Stimulated activated naive CD8-positive, alpha-beta T cell treated with anti-CD3 and anti-CD28 coated beads, Interleukin-15, amount 100 ng/mL, for 72 hours (primary cell): Measurements from ENCODE around the gene PIP5K1B.
"Not testable (repeated sequence)": the region's sequence is repeated elsewhere in the genome, so short reads cannot be mapped to it uniquely, and the experiment has no call there.

Source experiments
- ATAC-seq: fragments of 150-1000 bp; cut with Tn5 transposase; 2 replicates; pipeline ENCODE4 v1.10.0; 2021; ENCODE audit warnings: mild to moderate bottlenecking, moderate library complexity
- DNase-seq, 2 donors: peaks; one replicate each; pipeline ENCODE4 v3.0.0; 2021 to 2022
- H3K27ac Mint-ChIP-seq, 2 donors: one replicate each; pipeline ENCODE4 v1.8.0; 2022; ENCODE audit warnings: mild to moderate bottlenecking in 2 of 2, mixed read lengths in 2 of 2, moderate library complexity in 2 of 2
- H3K27me3 Mint-ChIP-seq: one replicate; pipeline ENCODE4 v1.8.0; 2022; ENCODE audit warnings: mixed read lengths
- H3K4me1 Mint-ChIP-seq: one replicate; pipeline ENCODE4 v1.8.0; 2022; ENCODE audit warnings: mild to moderate bottlenecking, mixed read lengths
- H3K4me3 Mint-ChIP-seq, 2 donors: one replicate each; pipeline ENCODE4 v1.8.0; 2022; ENCODE audit warnings: mild to moderate bottlenecking in 2 of 2, mixed read lengths in 2 of 2, moderate library complexity in 1 of 2
- H3K9me3 Mint-ChIP-seq, 2 donors: one replicate each; pipeline ENCODE4 v1.8.0; 2022; ENCODE audit warnings: mixed read lengths in 2 of 2

Gene PIP5K1B

DNA sequence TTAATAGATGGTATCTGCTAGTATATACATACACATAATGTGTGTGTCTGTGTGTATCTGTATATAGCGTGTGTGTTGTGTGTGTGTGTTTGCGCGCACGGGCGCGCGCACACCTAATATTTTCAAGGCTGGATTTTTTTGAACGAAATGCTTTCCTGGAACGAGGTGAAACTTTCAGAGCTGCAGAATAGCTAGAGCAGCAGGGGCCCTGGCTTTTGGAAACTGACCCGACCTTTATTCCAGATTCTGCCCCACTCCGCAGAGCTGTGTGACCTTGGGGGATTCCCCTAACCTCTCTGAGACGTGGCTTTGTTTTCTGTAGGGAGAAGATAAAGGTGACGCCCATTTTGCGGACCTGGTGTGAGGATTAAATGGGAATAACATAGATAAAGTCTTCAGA is 331.3 kb downstream of the PIP5K1B start:
- DNase-seq = peak in 1 of 2 donors; percentile 26
- no peaks in the 10 kb centered on the region for H3K27me3 Mint-ChIP-seq
- peak; percentile 41 for ATAC-seq
- peaks cover 15% of the 10 kb centered on the region for H3K4me1 Mint-ChIP-seq
- H3K4me3 Mint-ChIP-seq = peak overlapping the region; percentile 96 to 97
- H3K27ac Mint-ChIP-seq = peak overlapping the region; percentile 91 to 96
- no peaks in the 10 kb centered on the region for H3K9me3 Mint-ChIP-seq

GRCh38 chr9:69036799-69037198 is 331.8 kb downstream of the PIP5K1B start:
- H3K4me3 Mint-ChIP-seq = peak overlapping the region; percentile 96 to 97
- no peaks in the 10 kb centered on the region for H3K9me3 Mint-ChIP-seq
- H3K27ac Mint-ChIP-seq = peak overlapping the region; percentile 61 to 91
- H3K4me1 Mint-ChIP-seq = peaks cover 16% of the 10 kb centered on the region
- H3K27me3 Mint-ChIP-seq = no peaks in the 10 kb centered on the region
- ATAC-seq (no peak), DNase-seq (no peak)

- peaks cover 45% of the 10 kb centered on the region for H3K4me1 Mint-ChIP-seq
- H3K27me3 Mint-ChIP-seq = no peaks in the 10 kb centered on the region
- H3K27ac Mint-ChIP-seq = no peak overlapping the region
- DNase-seq (no peak), ATAC-seq (no peak)
- H3K4me3 Mint-ChIP-seq = no peak overlapping the region
- no peaks in the 10 kb centered on the region for H3K9me3 Mint-ChIP-seq
Observed at GRCh38 chr9:69040646-69041045, 335.6 kb downstream of the PIP5K1B start.

DNA sequence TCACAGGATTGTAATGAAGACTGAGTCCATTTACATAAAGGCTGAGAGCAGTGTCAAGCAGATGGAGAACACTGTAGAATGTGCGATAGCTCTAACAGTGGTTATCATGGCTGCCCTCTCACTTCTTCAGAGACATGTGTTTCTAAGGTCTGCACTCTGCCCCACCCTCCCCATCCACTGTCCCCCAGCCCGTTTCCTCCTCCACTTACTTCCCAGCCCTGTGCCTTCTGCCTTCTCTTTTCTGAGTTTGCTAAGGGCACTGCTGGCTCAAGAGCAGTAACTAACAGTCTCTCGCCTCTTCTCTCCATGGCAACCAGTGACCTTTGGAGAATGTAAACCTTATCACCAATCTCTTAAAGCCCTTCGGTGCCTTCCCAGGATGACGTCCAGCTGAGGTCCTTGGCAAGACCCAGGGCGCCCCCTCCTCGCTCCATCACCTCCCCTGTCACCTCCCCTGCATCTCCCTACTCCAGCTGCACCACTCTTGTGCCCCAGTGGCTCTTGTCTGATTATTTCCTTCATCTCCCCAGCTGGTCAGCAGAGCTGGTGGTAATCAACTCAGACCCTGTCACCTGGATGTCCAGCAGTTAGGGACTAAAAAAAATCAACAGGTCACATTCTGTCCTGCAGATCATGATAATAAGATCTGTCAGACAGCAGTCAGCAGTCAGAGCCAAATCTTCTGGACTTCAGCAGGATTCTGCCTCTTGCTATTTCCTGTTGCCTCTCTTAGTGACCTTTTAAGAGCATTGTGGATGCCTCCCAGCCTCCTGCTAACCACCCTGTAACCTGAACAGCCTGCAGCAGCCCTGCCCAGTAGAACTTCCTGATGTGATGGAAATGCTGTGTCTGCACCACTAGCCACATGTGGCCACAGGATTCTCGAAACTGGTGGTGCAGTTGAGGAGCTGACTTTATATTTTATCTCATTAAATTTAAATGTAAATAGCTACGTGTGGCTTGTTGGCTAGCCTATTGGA is 339.5 kb downstream of the PIP5K1B start:
- peaks cover 40% of the 10 kb centered on the region for H3K4me1 Mint-ChIP-seq
- peak overlapping the region in 1 of 2 donors; percentile 19 for H3K4me3 Mint-ChIP-seq
- no peaks in the 10 kb centered on the region for H3K9me3 Mint-ChIP-seq
- DNase-seq = no peak
- H3K27ac Mint-ChIP-seq = peak overlapping the region; percentile 25 to 85
- no peaks in the 10 kb centered on the region for H3K27me3 Mint-ChIP-seq
- peak; percentile 71 for ATAC-seq

GRCh38 chr9:69045821-69046220 is 340.8 kb downstream of the PIP5K1B start:
- no peaks in the 10 kb centered on the region for H3K27me3 Mint-ChIP-seq
- no peak for DNase-seq
- H3K4me3 Mint-ChIP-seq = no peak overlapping the region
- no peak overlapping the region for H3K27ac Mint-ChIP-seq
- peaks cover 39% of the 10 kb centered on the region for H3K4me1 Mint-ChIP-seq
- no peak for ATAC-seq
- H3K9me3 Mint-ChIP-seq = no peaks in the 10 kb centered on the region

- no peak for DNase-seq
- no peak overlapping the region for H3K4me3 Mint-ChIP-seq
- ATAC-seq = no peak
- peaks cover 34% of the 10 kb centered on the region for H3K4me1 Mint-ChIP-seq
- no peaks in the 10 kb centered on the region for H3K27me3 Mint-ChIP-seq
- no peaks in the 10 kb centered on the region for H3K9me3 Mint-ChIP-seq
- H3K27ac Mint-ChIP-seq = peak overlapping the region in 1 of 2 donors; percentile 19
Observed at GRCh38 chr9:69046723-69047122, 341.7 kb downstream of the PIP5K1B start.

GRCh38 chr9:69047371-69047770 is 342.3 kb downstream of the PIP5K1B start:
- Mint-ChIP-seq H3K27ac (peak overlapping the region in 1 of 2 donors; percentile 79), H3K9me3 (no peaks in the 10 kb centered on the region), H3K4me1 (peaks cover 32% of the 10 kb centered on the region), H3K27me3 (no peaks in the 10 kb centered on the region), H3K4me3 (no peak overlapping the region)
- no peak for DNase-seq
- ATAC-seq = no peak

- H3K27ac Mint-ChIP-seq = no peak overlapping the region
- peaks cover 15% of the 10 kb centered on the region for H3K4me1 Mint-ChIP-seq
- DNase-seq (no peak), ATAC-seq (no peak)
- H3K4me3 Mint-ChIP-seq = no peak overlapping the region
- H3K9me3 Mint-ChIP-seq = no peaks in the 10 kb centered on the region
- H3K27me3 Mint-ChIP-seq = no peaks in the 10 kb centered on the region
Observed at GRCh38 chr9:69049094-69049493, 344.1 kb downstream of the PIP5K1B start.

GRCh38 chr9:69050936-69051335 is 345.9 kb downstream of the PIP5K1B start:
- H3K27ac Mint-ChIP-seq, H3K9me3 Mint-ChIP-seq, H3K27me3 Mint-ChIP-seq, ATAC-seq, H3K4me3 Mint-ChIP-seq, DNase-seq, H3K4me1 Mint-ChIP-seq: not testable (repeated sequence)

- DNase-seq = no peak
- Mint-ChIP-seq H3K9me3 (no peaks in the 10 kb centered on the region), H3K27ac (peak overlapping the region; percentile 15 to 72), H3K4me3 (no peak overlapping the region), H3K27me3 (no peaks in the 10 kb centered on the region), H3K4me1 (peaks cover 3% of the 10 kb centered on the region)
- ATAC-seq = no peak
Observed at GRCh38 chr9:69054989-69055388, 349.9 kb downstream of the PIP5K1B start.

GRCh38 chr9:69056191-69056815 is 351.3 kb downstream of the PIP5K1B start:
- Mint-ChIP-seq H3K9me3 (no peaks in the 10 kb centered on the region), H3K4me3 (no peak overlapping the region), H3K4me1 (peaks cover 11% of the 10 kb centered on the region), H3K27me3 (no peaks in the 10 kb centered on the region), H3K27ac (no peak overlapping the region)
- ATAC-seq = no peak
- DNase-seq = no peak

GRCh38 chr9:69058101-69058500 is 353.1 kb downstream of the PIP5K1B start:
- H3K27ac Mint-ChIP-seq = no peak overlapping the region
- no peak for ATAC-seq
- H3K4me3 Mint-ChIP-seq = no peak overlapping the region
- no peak for DNase-seq
- no peaks in the 10 kb centered on the region for H3K27me3 Mint-ChIP-seq
- H3K4me1 Mint-ChIP-seq = peaks cover 11% of the 10 kb centered on the region
- no peaks in the 10 kb centered on the region for H3K9me3 Mint-ChIP-seq
